GM19023 (cell line): ENCODE measurements around the gene TEDC1.

Experiments used
- ATAC-seq: cut with Tn5 transposase; IDR thresholded peaks from one replicate; pipeline ENCODE4 v1.9.1; 2021; ENCODE audit warnings: mild to moderate bottlenecking, moderate library complexity; ENCODE audit not compliant: unreplicated experiment

TEDC1 gene

GRCh38 chr14:105490572-105491365, at the start of gene TEDC1:
Gene TEDC1, plus strand, starts transcription at chr14:105491246. Its CDS starts 130 bp downstream, at chr14:105491376.
- peak; percentile 70 for ATAC-seq

GRCh38 chr14:105442125-105442524, 48.9 kb upstream of the TEDC1 start:
- ATAC-seq: no peak

GRCh38 chr14:105442834-105443233, 48.2 kb upstream of the TEDC1 start:
- ATAC-seq: no peak

- no peak for ATAC-seq
Observed at GRCh38 chr14:105444859-105445258, 46.2 kb upstream of the TEDC1 start.

- ATAC-seq: no peak
Observed at GRCh38 chr14:105445290-105445689, 45.8 kb upstream of the TEDC1 start.

- no peak for ATAC-seq
Observed at GRCh38 chr14:105445901-105446845, 44.9 kb upstream of the TEDC1 start.

GRCh38 chr14:105446971-105447370, 44.1 kb upstream of the TEDC1 start:
- no peak for ATAC-seq

- no peak for ATAC-seq
Observed at GRCh38 chr14:105447651-105448640, 43.1 kb upstream of the TEDC1 start.

- ATAC-seq: no peak
Observed at GRCh38 chr14:105448706-105449111, 42.3 kb upstream of the TEDC1 start.

GRCh38 chr14:105449276-105450122, 41.5 kb upstream of the TEDC1 start:
- ATAC-seq: no peak

- no peak for ATAC-seq
Observed at GRCh38 chr14:105450123-105450505, 40.9 kb upstream of the TEDC1 start.

- ATAC-seq: no peak
Observed at GRCh38 chr14:105450864-105451720, 40.0 kb upstream of the TEDC1 start.

- no peak for ATAC-seq
Observed at GRCh38 chr14:105452963-105453362, 38.1 kb upstream of the TEDC1 start.

GRCh38 chr14:105453847-105454246, 37.2 kb upstream of the TEDC1 start:
- ATAC-seq: no peak

GRCh38 chr14:105455086-105455640, 35.9 kb upstream of the TEDC1 start:
- ATAC-seq: no peak

GRCh38 chr14:105455766-105456660, 35.0 kb upstream of the TEDC1 start:
- ATAC-seq: no peak
